ENCODE results near the gene LIPM. TPM values are rescaled to one million over a fixed set of nuclear protein-coding genes. Genes with fewer than 3 reads are reported as not detected.
A peak's percentile ranks its signal among the peaks of the same experiment; 100 is the strongest.

Gene LIPM
- total RNA-seq, 1 donor from 2014 or later: not detected

DNA sequence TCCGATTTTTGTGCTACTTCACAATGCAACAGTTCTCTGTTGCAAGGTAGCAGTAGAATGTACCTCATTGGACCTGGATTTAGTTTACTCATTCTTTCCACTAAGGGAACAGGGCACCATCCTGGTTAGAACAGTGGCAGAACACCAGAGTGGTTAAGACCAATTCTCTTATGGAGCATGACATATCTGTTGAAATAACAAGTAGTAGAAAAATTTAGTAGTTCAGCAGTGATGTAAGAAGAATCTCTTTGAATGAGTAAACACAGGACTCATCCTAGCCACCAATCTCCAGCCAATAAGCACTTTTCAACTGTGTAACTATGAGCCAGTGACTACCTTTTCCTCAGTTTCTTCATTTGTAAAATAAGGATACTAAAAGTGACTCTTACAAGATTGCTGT lies 46.7 kb downstream of the LIPM start:
- ATAC-seq (no peak), DNase-seq (no peak)
- Histone ChIP-seq H3K27ac (no peak overlapping the region), H3K4me1 (peaks cover 29% of the 10 kb centered on the region), H3K36me3 (no peaks in the 10 kb centered on the region), H3K9me3 (no peaks in the 10 kb centered on the region), H3K4me3 (no peak overlapping the region), H3K27me3 (ENCODE audit: low read depth) (no peaks in the 10 kb centered on the region)
- intact Hi-C loops (cut with DNase I): no loop called here
- TF ChIP-seq, protein P1, sequence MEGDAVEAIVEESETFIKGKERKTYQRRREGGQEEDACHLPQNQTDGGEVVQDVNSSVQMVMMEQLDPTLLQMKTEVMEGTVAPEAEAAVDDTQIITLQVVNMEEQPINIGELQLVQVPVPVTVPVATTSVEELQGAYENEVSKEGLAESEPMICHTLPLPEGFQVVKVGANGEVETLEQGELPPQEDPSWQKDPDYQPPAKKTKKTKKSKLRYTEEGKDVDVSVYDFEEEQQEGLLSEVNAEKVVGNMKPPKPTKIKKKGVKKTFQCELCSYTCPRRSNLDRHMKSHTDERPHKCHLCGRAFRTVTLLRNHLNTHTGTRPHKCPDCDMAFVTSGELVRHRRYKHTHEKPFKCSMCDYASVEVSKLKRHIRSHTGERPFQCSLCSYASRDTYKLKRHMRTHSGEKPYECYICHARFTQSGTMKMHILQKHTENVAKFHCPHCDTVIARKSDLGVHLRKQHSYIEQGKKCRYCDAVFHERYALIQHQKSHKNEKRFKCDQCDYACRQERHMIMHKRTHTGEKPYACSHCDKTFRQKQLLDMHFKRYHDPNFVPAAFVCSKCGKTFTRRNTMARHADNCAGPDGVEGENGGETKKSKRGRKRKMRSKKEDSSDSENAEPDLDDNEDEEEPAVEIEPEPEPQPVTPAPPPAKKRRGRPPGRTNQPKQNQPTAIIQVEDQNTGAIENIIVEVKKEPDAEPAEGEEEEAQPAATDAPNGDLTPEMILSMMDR (IDR thresholded peaks at IDR 0.05): no peak

DNA sequence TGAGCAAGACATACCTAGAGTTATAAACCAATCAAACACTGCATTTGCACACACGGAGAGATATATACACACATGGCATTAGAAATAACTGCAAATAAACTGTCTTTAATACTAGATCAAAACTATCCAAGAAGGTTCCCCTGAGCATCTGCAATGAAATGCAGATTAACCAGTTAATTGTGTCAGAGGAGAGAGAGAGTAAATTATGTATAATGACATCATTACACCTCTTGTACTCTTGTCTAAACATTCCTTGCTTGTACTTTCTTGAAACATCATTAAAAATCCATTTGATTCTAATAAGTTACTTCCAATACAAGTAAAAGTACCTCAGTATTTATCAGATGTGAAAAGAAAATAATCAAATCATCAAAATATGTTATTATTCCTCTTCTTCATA lies 48.2 kb downstream of the LIPM start:
- no peak for ATAC-seq
- Histone ChIP-seq H3K36me3 (no peaks in the 10 kb centered on the region), H3K4me1 (peaks cover 34% of the 10 kb centered on the region), H3K27ac (no peak overlapping the region), H3K9me3 (no peaks in the 10 kb centered on the region), H3K4me3 (no peak overlapping the region), H3K27me3 (ENCODE audit: low read depth) (no peaks in the 10 kb centered on the region)
- intact Hi-C loops (cut with DNase I): no loop called here
- no peak for DNase-seq
- TF ChIP-seq, protein P1 (IDR thresholded peaks at IDR 0.05): no peak

DNA sequence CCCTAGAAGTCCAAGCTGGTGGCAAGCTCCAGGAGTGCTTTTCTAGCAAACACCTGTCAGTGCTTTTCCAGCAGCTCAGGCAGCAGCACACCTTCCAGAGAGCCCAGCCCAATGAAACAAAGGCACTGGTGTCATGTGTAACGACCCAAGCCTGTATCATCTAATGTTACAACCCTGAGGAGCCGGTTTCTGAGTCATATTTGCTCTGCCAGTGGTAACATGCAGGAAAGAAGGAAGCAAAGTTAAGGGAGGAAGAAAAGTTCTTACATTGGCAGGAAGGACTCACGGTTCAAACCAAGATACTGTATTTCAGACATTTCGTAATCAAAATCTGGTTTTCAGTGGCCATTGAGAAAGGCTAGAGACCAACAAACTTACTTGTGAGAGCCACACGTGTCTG lies 49.2 kb downstream of the LIPM start, which contains the start of gene ANKRD22:
TSS of gene ANKRD22 (minus strand) at position 139 of the 400 bp plus-strand sequence. CDS start 237 bp downstream, outside the sequence.
- H3K4me1 ChIP-seq: peaks cover 34% of the 10 kb centered on the region
- H3K9me3 ChIP-seq: no peaks in the 10 kb centered on the region
- intact Hi-C loops (cut with DNase I): no loop called here
- TF ChIP-seq, protein P1 (IDR thresholded peaks at IDR 0.05): no peak
- peak within 1 kb of the TSS; percentile 37 for H3K27ac ChIP-seq
- DNase-seq (peak; percentile 51), ATAC-seq (peak; percentile 92 to 93)
- H3K36me3 ChIP-seq: no peaks in the 10 kb centered on the region
- no peak within 1 kb of the TSS for H3K4me3 ChIP-seq
- no peaks in the 10 kb centered on the region for H3K27me3 ChIP-seq (ENCODE audit: low read depth)

DNA sequence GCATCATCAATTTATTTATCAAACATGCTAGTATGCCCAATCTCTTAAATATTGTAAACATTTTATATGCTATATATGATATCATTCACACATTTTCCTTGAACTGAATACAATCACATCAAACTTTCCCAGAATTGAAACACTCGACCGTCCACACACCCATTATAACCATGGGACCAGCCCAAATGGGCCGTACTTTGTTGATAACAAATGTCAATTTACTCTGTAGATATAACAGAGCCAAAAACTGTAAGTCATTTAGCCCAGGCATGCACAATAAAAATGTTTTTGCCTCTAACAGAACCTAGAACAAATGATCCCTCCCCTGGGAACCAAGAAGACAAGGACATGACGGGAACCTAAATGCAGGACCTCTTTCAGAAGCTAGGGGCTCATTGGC lies 49.8 kb downstream of the LIPM start:
- no peaks in the 10 kb centered on the region for H3K27me3 ChIP-seq (ENCODE audit: low read depth)

DNA sequence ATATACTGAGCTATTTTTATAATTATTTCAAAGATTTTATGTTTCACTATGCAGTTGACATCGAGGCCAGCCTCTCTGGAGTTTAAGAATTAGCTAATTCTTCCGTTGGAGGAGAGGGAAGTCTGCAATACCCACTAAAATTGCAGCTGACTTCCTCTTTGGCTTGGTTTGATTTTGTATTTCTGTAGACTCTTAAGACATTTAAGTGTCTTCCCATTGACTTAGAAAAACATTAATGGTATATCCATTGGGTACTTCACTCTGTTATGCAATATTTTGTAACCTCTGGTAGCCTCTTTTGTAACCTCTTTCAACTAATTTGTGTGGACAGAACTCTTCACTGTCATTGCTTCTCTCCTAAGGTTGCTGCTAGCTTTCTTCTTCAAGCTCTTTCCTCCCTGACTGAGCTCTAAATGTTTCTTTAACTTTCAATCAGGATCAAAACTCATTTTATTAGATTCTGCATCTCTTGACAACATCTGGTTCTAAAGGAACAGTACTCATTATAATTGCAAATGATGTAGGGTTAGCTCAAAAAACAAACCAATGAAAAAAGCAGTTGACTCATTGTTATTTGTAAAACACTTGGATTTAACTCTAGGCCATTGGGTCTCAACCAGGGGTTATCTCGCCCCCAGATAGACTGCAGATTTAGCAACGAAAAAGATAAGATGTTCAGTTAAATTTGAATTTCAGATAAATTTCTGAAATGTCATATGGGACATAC lies 50.8 kb downstream of the LIPM start:
- Histone ChIP-seq H3K4me1 (peaks cover 32% of the 10 kb centered on the region), H3K36me3 (no peaks in the 10 kb centered on the region), H3K4me3 (no peak overlapping the region), H3K27me3 (ENCODE audit: low read depth) (no peaks in the 10 kb centered on the region), H3K9me3 (no peaks in the 10 kb centered on the region), H3K27ac (peak overlapping the region; percentile 37)
- TF ChIP-seq, protein P1 (IDR thresholded peaks at IDR 0.05): no peak
- ATAC-seq (peak; percentile 56 to 73), DNase-seq (no peak)
- intact Hi-C loops (cut with DNase I): no loop called here

More for the DNA sequence above, 49.8 kb downstream of the LIPM start:
- ATAC-seq (no peak), DNase-seq (no peak)
- H3K27ac ChIP-seq: peak overlapping the region; percentile 37
- intact Hi-C loops (cut with DNase I): no loop called here
- TF ChIP-seq, protein P1 (IDR thresholded peaks at IDR 0.05): no peak
- no peaks in the 10 kb centered on the region for H3K9me3 ChIP-seq
- H3K4me3 ChIP-seq: no peak overlapping the region
- H3K4me1 ChIP-seq: peaks cover 34% of the 10 kb centered on the region
- no peaks in the 10 kb centered on the region for H3K36me3 ChIP-seq

Data from lower lobe of right lung (tissue), 2 donors.